Stimulated activated CD8-positive, alpha-beta memory T cell treated with anti-CD3 and anti-CD28 coated beads, Interleukin-7, amount 100 ng/mL, for 1 hour (primary cell): ENCODE measurements around the gene BCAP29.
"Not testable (repeated sequence)": the region's sequence is repeated elsewhere in the genome, so short reads cannot be mapped to it uniquely, and the experiment has no call there.

ENCODE experiments used
- DNase-seq, 2 donors: peaks; one replicate each; pipeline ENCODE4 v3.0.0-alpha.2; 2020; ENCODE audit warnings: low read depth in 2 of 2

Gene BCAP29

DNA sequence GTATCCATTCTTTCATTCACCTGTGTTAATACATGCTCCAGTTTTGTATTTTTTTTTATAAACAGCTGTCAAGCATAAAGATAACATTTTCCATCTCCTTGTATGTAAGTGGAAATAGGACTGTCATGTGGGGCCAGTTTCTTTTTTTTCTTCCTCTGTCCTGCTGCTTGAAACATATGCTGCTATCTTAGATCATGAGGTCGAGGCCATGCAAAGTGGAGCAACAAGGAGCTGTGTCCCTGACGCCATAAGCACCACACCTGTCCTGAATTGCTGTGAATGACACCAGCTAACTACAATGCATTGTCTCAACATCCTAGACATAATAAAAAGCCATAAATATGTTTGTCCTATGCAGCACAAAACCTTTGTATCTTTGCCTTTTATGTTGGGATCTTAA is 42.8 kb downstream of the BCAP29 start:
- DNase-seq = no peak

GRCh38 chr7:107627002-107627401 is 47.0 kb downstream of the BCAP29 start:
- DNase-seq = no peak

DNA sequence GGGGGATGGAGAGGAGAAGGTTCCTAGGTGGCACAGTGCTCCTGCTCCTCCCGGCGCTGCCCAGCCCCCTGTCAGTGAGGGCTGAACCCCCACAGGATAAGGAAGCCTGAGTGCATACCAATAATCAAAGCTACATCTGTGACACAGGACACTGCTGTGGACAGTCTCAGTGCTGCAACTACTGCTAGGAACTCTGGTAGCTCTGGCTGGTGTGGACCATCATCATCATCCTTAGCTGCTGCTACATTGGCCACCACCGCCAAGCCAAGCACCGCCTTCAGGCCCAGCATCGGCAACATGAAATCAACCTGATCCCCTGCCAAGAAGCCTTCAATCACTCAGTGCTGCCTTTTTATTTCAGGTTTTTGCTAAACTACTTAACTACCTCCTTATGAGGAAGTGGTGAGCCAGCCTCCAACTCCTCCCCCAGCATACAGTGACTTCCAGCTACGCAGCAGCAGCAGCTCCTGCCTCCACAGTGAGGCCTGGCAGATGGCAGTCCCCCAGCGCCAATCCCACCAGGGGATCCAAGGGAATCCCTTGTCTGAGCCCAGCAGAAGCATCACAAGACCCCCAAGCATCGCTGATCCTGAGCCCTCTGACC is 48.5 kb downstream of the BCAP29 start:
- DNase-seq = no peak

DNA sequence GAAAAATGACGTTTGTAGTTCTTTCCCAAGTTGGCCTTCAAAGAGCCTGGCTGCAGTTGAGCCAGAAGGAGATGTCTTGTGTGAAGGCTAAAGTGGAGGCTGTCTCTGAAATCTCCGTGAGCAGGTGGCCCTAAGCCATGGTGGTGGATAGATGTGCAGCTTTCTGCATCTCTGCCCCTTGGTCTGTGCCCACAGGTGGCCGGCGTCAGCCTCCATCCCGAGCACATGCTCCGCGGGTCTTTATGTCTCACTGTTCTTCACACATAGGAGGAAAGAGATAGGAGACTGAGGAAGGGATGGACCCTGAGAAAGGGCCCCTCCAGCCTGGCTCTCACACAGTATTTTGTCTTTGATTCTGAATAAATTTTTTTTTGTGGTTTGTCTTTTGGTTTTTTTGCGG is 50.3 kb downstream of the BCAP29 start:
- no peak for DNase-seq

DNA sequence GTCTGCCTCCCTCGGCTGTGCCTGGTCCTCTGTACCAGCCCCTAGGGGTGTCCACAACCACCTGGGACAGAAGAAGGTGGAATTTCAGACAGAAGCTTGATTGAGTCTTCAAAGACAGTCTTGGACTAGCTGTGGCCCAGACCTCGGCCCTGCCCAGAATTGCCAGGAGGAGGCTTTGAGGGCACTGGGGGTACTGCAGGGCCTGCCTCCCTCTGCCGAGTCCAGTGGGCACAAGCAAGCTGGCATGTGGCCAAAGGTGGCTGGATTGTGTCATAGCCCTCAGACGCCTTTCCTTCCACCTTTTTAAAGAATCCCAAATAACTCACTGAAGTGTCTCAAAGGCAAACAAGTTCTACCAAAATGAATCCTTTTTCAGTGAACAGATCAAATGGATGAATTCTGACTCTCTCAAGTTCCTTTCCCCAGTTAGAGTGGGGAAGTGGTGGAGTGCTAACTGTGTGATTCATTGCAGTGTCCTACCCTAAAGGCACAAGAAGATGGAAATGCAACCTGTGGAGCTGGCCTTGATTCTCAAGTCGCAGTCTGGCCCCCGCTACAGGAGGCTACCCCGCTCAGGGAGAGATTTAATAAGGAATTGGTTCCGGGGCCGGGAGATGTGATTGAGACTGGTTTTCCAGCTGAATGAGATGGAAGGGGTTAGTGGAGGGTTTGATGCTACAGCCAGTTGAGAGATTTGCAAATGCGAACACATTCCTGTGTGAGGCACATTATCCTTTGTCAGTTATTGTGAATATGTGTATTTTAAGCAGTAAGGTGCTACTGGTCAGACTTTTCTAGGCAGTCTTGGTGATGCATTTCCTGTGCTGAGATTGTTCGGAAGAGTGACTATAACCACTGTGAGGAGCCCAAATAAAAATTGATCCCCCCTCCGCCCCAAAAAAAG is 51.8 kb downstream of the BCAP29 start:
- DNase-seq = no peak

GRCh38 chr7:107632492-107632865 is 52.4 kb downstream of the BCAP29 start:
- DNase-seq = no peak

DNA sequence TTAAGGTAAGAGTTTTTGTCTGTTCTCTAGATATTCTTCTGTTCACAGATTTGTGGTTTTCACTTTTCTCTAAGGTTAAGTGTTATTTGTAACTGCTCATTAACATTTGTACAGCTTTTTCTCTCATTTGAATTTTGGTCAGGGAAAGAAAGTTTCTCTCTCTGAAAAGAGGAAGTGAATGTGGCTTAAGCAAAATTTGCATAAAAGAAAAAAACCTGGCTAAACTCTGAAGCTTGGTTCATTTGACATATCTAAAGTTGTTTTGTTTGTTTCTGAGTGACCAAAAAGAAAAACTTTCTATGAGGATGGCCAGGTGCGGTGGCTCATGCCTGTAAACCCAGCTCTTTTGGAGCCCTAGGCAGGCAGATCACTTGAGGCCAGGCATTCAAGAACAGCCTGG is 58.5 kb downstream of the BCAP29 start:
- DNase-seq = no peak

GRCh38 chr7:107639070-107639469 is 59.0 kb downstream of the BCAP29 start:
- DNase-seq = not testable (repeated sequence)

GRCh38 chr7:107641676-107642075 is 61.6 kb downstream of the BCAP29 start:
- DNase-seq = no peak

- no peak for DNase-seq
Observed at GRCh38 chr7:107642501-107642900, 62.5 kb downstream of the BCAP29 start.

GRCh38 chr7:107643407-107643806 is 63.4 kb downstream of the BCAP29 start:
- DNase-seq = no peak

DNA sequence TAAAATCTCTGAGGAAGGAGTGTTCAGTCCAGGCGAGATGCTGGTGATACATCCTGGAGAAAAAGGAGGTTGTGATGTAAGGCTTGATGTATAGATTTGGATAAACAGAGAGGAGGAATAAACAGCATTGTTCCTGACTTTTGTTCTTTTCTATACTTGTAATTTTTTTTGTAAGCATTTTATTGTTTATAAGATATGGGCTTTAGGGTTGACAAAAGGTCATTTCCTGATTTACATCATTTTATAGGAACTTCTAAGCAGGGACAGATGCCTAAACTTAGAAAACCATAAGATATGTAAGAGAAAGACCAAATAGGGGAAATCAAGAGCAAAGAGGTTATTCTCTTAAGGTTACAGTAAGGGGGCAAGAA is 63.9 kb downstream of the BCAP29 start:
- no peak for DNase-seq

DNA sequence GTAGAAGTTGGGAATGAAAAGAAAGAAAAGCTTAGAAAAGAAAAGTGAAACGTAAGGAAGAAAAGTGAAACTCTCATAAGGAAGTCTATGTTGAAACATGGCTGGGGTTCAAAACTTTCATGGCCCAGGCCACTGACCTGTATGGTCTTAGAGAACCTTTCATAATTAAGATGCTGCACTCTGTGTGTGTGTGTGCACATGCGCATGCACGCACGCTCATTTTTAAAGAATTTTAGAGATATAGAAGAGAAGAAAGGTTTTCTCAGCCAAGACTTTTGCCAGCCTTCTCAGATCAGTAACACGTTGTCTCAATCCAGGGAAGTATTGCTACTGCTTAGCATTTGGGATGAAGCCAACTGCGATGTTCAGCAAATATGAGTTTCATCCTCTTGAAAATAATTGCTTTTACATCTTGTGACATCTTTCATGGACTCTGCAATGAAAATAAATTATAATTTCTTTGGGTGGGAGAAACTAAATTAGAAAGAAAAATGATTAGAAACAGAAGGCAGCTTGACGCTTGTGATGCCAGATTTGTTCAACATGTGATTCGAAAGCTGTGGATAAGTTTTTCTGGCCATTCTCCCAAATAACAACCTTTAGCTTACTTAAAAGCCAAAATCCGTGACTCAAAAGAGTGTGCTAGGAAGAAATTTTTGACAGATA is 64.4 kb downstream of the BCAP29 start:
- no peak for DNase-seq

DNA sequence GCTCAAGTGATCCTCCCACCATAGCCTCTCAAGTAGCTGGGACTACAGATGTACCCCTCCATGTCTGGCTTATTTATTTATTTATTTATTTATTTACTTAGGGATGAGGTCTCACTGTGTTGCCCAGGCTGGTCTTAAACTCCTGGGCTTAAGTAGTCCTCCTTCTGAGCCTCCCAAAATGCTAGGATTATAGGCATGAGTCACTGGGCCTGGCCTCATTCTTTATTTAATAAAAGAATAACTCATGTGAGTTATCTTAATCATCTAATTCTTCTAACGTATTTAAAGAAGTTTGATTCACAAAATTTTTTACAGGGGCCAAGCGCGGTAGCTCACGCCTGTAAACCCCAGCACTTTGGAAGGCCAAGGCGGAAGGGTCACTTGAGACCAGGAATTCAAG is 72.6 kb downstream of the BCAP29 start:
- DNase-seq = no peak

- DNase-seq = no peak
Observed at GRCh38 chr7:107658467-107658866, 78.4 kb downstream of the BCAP29 start.

DNA sequence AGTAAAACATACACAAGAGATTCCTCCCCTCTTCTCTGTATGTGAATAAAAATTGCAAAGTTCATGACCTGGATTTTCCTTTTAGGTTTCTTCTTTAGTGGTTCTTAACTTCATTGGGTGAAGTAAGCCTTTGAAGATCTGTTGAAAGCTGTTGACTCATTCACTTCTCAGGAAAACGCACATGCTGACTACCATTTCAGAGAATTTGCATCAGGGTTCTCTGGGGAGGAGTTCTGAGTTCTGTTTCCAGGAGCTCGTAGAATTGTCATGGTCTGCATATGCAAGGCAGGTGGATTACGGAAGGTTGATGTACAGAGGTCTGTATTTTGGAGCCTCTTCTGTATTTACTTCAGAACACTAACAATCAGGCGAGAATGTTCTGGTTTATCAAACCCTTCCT is 79.6 kb downstream of the BCAP29 start:
- DNase-seq = no peak

- no peak for DNase-seq
Observed at GRCh38 chr7:107660381-107661080, 80.5 kb downstream of the BCAP29 start, which contains the start of gene SLC26A4. TSS of gene SLC26A4 (plus strand) at chr7:107660828. CDS start at chr7:107661642, 814 bp downstream.

DNA sequence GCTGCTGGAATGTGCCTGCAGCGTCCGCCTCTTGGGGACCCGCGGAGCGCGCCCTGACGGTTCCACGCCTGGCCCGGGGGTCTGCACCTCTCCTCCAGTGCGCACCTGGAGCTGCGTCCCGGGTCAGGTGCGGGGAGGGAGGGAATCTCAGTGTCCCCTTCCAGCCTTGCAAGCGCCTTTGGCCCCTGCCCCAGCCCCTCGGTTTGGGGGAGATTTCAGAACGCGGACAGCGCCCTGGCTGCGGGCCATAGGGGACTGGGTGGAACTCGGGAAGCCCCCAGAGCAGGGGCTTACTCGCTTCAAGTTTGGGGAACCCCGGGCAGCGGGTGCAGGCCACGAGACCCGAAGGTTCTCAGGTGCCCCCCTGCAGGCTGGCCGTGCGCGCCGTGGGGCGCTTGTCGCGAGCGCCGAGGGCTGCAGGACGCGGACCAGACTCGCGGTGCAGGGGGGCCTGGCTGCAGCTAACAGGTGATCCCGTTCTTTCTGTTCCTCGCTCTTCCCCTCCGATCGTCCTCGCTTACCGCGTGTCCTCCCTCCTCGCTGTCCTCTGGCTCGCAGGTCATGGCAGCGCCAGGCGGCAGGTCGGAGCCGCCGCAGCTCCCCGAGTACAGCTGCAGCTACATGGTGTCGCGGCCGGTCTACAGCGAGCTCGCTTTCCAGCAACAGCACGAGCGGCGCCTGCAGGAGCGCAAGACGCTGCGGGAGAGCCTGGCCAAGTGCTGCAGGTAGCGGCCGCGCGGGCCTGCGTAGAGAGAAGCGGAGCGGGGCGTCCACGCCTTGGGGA is 81.2 kb downstream of the BCAP29 start:
- no peak for DNase-seq

DNA sequence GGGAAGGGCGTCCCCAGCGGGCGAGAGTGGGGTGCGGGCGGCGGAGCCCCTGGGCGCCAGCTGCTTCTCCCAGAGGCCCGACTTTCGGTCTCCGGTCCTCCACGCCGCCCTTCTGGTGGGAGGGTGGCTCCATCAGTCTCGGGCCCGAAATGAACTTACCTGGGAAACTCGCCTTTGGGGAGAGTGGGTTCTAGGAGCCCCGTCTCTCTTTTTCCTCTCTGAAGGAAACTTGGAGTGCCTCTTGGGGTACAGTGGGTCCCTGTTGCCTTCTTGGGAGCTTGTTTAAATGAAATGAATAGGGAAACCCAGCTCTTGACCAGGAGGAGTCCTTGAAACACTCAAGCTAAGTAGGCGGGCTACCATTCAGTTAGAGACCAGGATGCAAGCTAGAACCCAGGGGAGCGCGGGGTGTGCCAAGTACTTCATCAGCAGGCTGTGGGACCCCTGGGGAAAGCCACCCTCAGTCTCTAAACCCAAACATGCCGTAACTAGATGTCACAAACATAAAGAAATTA is 81.9 kb downstream of the BCAP29 start:
- DNase-seq = no peak

- DNase-seq = no peak
Observed at GRCh38 chr7:107663196-107663595, 83.2 kb downstream of the BCAP29 start.

DNA sequence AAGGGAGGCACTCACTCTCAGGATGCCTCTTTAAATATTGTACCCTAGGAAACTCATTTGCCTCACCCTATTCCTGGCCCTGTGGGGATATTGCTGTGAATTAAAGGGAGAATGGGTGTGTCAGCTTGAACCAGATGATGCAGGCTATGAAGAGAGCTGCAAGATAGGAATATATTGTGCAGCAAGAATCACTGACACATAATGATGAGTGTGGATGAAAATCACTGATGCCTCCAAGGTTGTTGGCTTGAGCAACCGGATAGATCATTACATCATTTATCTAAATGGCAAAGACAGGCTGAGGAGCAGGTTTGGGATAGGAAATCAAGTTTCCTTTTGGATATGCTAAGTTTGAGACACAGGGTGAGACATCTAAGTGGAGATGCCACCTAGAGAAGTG is 86.7 kb downstream of the BCAP29 start:
- no peak for DNase-seq
